ENCODE data around the gene ZFR2.

ZFR2 gene

DNA sequence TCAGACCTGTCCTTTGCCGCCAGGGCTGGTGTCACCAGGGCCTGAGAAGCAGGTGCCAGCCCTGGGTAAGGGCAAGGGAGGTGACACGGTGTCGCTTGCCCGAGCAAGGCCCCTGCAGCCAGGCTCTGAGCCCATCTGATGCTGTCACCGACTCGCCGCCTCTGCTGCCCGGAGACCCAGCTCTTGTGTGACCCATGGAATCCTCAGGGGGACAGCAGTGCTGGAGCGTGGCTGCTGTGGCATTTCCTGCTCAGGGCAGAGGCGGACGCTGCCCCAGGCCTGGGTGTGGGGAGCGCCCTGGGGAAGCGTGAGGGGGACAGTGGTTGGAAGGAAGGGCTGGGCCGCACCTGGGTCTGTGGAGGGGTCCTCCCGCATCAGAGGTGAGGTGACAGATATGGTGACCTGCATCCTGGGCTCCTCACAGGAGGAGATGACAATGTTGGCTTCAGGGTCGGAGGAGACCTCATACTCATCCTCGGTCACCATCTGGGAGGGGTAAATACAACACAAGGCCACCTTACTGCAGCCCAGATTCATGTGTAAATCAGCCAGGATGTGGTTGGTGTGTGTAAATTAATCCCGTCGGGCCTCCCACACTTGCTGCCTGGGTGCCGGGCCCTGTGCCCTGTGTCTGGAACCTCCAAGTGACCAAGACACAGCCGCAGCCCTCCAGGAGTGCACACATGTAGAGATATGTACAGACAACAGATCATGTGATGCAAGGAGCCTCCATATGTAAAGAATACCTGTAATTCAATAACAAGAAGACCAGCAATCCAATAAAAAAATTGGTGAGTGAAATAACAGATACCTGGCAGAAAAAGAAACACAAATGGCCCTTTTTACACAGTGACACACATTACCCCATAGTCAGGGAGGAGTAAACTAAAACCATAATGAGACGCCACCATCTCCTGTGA, 55.1 kb downstream of the ZFR2 start:
- DNase-seq (ENCODE audit: low spot score), result no peak

DNA sequence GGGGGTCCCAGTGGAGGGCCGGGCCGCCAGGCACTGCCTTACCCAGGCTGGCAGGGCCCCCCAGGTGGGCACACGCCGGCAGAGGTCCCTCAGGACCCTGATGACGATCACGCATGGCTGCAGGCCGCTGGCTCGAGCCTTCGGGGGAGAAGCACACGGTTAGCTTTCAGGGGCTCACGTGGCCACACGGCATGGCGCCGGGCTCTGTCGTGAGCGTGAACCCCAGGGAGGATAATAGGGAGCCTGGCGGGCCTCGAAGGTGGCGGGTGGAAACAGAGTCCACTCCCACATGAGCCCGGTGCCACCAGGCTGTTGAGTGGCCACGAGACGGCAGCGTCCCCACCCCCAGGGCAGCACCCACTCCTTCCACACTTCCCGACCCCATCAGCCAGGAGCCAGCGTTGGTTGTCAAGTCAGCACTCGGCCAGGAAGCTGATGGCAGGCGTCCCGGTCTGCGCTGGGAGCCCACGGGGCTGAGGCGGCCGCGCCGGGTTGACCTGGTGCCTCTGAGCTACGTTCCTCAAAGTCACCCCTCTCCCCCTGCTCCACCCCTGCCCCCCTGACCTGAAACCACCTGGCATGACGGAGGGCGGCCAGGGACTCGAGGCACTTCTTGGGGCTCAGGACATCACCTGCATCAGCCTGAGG, 58.0 kb downstream of the ZFR2 start:
- DNase-seq (ENCODE audit: low spot score), result no peak

DNA sequence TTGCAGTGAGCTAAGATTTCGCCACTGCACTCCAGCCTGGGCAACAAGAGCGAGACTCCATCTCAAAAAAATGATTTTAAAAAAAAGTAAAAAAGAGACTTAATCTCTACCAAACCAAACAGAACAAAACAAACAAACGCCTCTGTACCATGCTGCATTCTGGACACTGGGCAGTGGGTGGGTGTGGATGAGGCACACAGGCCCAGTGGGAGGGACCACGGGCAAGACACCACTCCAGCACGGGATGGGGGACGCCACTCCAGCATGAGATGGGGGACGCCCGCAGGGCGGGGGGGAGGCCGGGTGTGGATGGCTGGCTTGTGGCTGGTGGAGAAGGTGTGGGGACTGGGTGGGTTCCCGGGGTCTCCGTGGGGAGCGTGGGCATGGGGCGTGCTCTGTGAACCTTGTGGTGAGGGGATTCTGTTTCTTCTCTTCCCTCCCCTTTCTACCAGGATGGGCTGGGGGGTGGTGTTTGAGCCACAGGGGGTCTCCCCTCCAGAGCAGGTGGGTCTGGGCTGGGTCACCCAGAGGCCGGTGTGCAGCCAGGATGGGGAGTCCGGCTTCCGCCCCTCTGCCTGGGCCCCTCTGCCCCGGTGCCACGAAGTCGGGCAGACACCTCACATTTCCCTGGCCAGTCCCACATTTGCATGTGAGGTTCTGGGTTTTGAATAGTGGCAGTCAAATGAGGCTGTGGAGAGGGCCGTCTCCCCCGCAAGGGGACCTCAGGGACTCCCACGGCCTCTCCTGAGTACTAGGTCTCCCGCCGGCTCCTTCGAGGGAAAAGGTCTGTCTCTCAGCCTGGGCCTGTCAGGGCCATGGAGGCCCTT, 58.7 kb downstream of the ZFR2 start:
- DNase-seq (ENCODE audit: low spot score), result no peak

DNA sequence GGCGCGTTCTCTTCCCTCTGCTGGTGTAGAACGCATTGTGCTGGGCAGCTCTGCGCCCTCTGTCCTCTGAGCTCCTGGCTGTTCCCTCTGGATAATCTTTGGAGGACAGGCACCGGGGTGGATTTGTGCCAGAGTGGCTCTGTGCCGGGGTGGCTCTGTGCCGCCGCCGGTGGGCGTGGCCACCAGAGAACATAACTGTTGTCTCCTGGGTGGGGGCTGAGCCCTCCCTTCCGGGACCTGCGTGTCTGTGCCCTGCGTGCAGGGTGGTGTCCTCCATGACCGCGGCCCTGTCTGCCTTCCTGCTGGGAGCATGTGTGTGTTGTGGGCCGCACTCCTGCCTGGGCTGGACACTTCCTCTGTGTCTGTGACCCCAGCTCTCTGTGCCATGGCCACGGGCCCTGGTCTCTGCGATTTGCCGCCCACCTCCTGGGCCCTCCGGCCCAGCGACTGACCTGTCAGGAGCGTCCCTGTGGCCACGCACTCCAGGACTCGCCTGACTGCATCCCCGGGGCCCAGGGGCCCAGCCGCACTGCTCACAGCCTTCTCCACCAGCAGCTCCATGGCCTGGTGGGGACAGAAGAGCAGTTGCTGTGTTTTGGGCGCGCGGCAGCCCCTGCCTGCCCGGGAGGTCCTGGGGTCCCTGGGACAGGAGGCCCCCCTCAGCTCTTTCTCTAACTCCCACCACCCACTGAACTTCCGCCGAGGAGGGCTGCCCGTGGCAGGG, 60.3 kb downstream of the ZFR2 start:
- DNase-seq (ENCODE audit: low spot score), result no peak

DNA sequence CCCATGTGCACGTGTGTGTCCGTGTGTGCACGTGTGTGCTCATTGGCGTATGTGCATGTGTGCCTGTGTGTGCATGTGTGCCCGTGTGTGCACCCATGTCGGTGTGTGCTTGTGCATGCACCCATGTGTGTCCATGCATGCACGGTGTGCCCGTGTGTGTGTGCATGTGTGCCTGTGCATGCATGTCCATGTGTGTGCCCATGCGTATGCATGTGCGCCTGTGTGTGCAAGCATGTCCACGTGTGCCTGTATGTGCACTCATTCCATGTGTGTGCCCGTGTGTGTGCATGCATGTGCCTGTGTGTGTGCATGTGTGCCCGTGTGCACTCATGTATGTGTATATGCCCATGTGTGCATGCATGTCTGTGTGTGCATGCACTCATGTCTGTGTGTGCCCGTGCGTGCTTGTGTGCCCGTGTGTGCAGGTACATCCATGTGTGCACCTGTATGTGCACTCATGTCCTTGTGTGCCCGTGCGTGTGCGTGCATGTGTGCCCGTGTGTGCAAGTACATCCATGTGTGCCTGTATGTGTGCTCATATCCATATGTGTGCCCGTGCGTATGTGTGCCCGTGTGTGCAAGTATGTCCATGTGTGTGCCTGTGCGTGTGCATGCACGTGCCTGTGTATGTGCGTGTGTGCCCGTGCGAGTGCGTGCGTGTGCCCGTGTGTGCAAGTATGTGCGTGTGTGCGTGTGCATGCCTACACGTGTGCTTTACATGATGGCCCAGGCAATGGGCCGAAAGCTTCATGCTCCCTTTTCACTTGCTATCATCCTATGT, 61.1 kb downstream of the ZFR2 start:
- DNase-seq (ENCODE audit: low spot score), result no peak

DNA sequence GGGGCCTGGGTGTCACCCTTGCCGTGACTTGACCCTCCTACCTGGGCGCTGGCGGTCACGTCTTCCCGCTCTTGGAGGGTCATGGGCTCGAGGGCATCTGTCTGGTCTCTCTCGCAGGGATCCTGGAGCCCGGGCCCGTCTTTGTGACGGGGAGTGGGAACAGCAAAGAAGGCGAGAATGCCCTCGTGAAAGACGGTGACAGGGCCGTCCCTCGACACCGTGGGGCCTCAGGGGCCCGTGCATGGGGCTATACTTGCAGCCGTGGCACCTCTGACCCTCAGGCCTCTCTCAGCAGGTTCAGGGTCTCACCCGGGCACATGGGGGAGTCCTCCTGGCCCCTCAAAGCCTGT, 61.7 kb downstream of the ZFR2 start:
- no peak for DNase-seq (ENCODE audit: low spot score)

DNA sequence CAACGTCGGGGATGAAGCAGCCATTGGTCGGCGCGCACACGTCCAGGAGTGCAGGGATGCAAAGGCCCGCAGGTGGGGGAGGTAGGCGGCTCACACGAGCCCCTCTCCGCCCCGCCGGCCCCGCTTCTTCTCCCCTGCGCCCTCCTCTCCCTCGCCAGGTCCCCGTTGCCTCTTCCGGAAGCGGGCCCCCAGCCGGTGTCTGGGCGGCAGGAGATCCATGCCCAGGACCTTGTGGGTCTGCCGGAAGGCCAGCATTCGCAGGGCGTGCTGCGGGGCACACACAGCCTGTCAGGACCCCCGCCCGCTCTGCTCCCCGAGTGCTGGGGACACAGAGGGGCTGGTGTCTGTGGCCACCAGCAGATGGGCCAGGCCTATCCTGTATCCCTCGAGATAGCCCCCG, 63.0 kb downstream of the ZFR2 start:
- DNase-seq (ENCODE audit: low spot score), result no peak

DNA sequence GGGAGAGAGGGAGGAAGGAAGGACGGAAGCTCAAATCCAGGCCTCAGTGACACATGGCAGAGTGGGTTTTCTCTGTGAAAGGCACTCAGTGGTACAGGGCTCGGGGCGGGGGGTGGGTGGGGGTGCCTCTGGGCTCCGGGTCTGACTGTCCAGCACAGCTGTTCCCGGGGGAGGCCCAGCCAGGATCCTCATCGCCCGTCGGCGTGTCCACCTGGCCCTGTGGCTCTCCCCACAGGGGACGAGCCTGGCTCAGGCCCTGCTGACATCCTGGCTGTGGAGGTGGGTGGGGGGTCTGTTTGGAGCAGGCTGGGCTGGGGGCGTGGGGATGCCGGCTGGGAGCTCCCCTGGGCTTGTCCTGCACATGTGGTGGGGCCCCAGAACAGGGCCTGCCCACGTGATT, 64.4 kb downstream of the ZFR2 start:
- DNase-seq (ENCODE audit: low spot score), result no peak

DNA sequence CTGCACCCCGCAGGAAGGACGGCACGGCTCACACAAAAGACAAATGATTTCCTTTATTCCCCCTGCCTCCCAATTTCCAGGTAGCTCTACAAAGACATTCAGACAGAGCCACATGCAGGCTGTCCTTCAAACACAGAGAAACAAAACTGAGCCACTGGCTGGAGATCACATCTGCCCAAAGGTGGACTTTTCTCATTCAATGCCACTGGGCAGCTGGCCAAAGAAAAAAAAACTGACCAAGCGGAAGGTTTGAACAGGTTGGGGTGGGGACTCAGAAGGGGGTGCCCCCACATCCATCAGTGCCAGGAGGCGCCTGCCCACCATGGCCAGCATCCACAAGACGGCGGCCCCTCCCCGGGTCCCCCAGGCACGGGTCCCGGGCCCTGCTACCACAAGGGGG, 64.9 kb downstream of the ZFR2 start:
- no peak for DNase-seq (ENCODE audit: low spot score)

DNA sequence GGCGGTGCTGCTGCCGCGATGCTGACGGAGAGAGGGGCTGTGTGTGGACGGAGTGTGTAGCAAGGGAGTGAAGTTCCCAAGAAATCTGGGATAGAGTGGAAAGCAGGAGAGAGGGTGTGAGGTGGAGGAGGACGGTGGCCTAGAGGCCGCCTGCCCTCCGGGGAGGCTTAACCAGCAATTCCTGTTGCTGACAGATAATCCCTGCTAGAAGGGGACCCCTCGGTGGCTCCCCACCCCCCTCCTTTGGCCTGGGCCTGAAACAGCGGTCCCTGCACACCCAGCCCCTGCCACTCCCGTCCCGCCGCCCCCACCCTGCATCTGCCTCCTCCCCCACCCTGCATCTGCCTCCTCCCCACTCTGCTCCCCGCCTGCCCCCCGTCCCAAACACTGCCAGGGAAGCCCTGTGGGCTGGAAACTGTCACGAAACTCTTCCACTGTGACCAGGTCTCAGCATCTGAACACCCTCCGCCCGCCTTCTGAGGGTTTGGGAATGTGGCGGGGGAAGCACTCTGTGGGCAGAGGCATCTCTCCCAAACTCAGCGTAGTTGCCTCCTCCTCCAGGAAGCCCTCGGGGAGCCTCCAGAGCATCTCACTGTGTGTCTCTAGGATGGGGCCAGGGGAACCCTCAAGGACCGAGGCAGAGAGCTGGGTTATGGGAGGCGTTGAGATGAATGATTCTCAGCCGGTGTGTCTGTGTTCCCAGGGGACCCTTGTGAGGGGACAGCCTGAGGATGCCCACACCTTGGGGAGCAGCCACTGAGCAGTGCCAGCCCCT, 65.5 kb downstream of the ZFR2 start:
- DNase-seq (ENCODE audit: low spot score), result no peak

DNA sequence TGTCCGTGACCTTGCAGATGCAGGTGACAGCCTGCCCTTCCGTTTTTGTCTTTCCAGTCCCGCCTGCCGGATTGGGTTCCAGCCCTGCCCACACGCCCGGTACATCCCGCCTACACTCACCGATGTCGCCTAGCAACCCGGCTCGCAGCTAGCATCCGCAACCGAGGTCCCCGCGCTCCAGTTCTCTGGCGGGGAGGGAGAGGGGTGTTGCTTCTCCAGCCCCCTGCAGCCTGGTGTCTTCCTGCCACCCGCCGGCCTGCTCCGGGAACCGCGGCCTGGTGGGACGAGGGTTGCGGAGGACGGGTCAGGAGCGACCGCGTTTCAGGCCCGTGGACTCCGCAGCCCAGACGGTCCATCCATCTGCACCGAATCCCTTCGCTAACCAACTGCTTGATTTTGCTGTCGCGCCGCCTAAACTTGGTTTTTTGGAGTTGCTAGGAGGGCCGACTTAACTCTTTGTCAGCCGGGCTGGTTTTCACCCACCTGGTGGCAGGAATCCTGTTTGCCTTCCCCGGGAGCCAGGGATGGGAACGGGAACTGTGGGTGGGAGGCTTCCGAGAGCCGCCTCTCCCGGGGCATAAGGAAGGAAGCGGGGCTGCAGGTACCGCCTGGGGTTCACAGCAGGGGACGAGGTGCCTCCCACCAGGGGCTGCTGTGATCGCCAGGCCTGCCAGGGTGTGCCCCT, 67.3 kb downstream of the ZFR2 start:
- no peak for DNase-seq (ENCODE audit: low spot score)

DNA sequence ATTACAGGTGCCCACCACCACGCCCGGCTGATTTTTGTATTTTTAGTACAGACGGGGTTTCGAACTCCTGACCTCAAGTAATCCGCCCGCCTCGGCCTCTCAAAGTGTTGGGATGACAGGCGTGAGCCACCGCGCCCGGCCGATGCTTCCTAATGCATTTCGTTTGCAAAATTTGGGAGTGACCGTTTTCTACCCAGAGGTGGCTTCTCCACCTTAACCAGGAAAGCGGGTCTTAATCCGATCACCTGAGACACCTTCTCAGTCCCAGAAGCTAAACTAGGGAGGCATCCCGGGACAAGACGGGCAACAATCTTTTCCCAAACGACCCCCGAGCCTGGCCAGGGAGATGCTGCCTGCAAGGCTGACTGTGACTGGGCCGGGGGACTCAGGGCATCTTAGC, 67.8 kb downstream of the ZFR2 start:
- DNase-seq (ENCODE audit: low spot score), result peak; percentile 55

DNA sequence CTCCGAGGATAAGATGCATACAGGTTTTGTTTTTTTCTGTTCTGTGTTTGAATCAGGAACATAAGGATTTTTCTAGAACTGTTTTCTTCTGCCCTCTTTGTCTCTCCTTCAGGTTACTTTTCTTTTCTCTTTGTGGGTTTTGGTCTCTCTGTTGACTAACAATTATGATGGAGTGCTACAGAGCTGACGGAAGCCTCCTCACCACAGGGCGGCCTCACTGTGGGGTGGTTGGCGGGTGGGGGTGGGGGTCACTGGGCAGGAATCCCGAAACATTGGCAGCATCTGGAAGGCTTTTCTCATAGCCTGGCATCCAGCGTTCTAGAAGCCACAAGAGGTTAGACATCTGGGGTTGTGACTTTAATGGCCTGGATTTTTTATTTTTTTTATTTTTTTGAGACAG, 70.7 kb downstream of the ZFR2 start:
- no peak for DNase-seq (ENCODE audit: low spot score)

DNA sequence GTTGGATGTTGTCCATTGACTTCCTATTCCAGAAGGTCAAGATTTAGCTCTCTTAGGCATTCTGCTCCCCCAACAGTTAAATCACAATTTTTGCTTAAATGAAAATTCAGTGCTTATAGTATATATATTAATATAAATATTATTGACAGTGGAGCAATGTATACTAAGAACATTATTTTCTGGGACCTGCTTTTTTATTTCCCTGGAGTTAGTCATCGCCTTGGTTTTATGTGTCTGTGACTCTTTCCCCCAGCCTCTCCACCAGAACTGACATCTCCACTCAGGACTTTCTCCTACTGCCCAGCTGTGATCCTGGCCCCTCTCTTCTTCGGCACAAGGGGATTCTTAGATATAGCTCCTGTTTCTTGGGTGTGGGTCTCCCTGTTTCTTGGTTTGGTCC, 72.5 kb downstream of the ZFR2 start:
- no peak for DNase-seq (ENCODE audit: low spot score)

DNA sequence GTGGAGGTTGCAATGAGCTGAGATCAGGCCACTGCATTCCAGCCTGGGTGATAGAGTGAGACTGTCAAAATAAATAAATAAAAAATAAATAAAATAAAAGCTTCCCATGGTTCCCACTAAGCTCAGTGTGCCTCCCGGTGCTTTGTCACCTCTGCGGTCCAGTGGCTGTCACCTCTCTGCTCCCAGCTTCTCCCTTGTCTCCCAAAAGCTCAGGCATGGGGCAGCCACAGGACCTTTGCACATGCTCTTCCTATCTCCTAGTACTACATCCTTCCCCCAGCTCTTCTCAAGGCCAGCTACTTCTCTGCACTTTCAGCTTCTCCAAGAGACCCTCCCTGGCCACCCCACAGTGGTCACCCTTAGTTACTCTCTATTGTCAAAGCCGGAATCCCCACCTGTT, 75.0 kb downstream of the ZFR2 start:
- DNase-seq (ENCODE audit: low spot score), result no peak

DNA sequence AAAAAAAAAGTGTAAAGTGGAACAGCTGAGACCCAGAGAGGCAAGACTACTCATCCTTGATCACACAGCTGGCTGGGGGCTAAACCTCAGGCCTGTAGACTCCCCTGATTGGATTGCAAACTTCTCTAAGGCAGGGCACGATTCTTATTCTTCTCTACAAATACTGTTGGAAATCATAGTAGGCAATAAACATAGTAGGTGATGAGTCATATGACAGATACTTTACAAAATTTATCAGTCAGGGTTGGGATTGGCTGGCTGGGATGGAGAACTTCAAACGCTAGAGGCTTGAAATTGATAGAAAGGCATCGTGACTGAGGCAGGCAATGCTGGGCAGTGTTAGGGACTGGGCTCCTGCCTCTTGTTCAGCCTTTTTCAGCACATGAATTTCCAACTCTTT, 76.7 kb downstream of the ZFR2 start:
- DNase-seq (ENCODE audit: low spot score), result no peak

DNA sequence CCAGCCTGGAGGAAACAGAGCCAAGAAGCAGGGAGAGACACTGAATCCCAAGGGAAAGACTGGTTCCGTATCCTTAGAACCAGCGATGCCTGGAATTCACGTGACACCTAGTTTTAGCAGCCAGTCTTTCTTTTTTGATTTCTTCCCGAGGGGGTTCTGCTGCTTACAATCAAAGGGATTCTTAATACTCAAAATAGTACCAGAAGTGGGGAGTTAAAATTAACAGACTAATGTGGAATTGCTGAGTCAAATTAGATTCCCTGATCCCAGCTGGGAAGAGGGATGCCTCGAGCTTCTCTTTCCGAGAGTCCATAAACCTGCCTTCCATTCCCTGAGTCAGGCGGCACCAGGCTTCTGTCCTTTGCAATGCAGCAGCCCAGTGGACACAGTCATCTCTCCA, 77.9 kb downstream of the ZFR2 start:
- DNase-seq (ENCODE audit: low spot score), result no peak

DNA sequence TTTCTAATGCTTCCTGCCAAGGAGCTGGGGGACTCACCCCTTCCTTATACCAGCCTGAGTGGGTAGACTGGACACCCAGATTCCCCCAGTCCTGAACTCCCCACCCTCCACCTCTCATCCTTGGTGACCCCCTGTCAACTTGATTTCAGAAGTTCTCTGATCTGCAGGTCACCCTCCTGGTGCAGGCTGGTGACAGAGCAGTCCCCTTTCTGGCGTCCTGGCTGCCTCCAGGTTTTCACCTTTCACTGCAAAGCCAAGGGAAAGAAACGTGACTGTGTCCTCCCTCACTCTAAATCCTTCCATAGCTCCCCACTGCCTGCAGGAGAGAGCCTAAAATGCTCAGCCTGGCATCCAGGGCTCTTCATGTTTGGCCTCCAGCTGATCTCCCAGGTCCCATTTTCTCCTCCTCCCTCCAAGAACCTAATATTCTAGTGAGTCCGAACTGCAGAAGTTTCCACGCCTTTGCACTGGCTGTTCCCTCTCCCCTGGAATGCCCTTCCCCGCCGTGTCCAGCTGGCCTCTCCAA, 78.6 kb downstream of the ZFR2 start:
- DNase-seq (ENCODE audit: low spot score), result no peak

DNA sequence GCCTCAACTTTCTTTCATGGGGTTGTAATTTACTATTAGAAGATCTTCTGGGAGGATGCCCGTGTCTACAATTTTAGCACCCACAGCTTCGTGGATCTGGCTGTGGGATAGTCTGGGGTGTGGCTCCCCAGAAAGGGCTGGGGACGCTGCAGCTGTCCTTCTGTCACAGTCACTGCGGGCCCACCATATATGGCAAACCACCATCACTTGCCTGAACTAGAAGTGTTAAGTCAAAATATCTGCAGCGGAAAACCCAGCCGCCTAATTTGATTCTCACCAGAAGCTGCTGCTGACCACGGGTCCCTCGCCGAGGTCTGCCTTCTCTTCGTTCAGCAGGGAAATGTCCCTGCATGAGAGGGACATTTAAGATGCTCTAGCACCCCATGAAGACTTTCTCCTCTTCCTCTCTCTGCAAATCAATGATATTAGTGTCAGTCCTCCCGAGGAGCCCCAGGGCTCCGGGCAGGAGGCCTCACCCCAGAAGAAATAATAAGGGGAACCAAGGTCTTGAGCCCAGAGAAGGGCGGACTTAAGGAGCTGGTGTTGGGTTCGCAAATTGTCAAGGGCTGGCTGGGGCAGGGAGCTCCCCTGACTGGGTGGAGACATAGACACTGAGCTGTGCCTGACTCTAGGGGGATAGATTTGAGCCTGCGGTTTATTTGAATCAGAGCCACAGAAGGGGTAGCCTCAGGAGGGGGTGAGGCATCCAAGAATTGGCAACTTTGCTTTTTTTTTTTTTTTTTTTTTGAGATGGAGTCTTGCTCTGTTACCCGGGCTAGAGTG, 79.7 kb downstream of the ZFR2 start:
- no peak for DNase-seq (ENCODE audit: low spot score)
